Measurements from ENCODE around the gene FNDC8. TPM values are rescaled to one million over a fixed set of nuclear protein-coding genes. Genes with fewer than 3 reads are reported as not detected.

FNDC8 gene
- total and polyA plus RNA-seq, 2 donors from 2014 or later: not detected

- H3K9me3 ChIP-seq (ENCODE audit: control insufficient read depth in 2 of 3, insufficient read depth in 1 of 3, low read length in 3 of 3): no peaks in the 10 kb centered on the region
- H3K27ac ChIP-seq (ENCODE audit: low read depth in 2 of 2, low read length in 2 of 2): no peak overlapping the region
- TF ChIP-seq, protein P1, sequence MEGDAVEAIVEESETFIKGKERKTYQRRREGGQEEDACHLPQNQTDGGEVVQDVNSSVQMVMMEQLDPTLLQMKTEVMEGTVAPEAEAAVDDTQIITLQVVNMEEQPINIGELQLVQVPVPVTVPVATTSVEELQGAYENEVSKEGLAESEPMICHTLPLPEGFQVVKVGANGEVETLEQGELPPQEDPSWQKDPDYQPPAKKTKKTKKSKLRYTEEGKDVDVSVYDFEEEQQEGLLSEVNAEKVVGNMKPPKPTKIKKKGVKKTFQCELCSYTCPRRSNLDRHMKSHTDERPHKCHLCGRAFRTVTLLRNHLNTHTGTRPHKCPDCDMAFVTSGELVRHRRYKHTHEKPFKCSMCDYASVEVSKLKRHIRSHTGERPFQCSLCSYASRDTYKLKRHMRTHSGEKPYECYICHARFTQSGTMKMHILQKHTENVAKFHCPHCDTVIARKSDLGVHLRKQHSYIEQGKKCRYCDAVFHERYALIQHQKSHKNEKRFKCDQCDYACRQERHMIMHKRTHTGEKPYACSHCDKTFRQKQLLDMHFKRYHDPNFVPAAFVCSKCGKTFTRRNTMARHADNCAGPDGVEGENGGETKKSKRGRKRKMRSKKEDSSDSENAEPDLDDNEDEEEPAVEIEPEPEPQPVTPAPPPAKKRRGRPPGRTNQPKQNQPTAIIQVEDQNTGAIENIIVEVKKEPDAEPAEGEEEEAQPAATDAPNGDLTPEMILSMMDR (IDR thresholded peaks at IDR 0.05; ENCODE audit: borderline replicate concordance, extremely low read depth, insufficient read depth): no peak
- DNase-seq: no peak
- intact Hi-C loops (cut with DNase I): loop anchor here (10.0 kb wide), 1 partner anchor 705 kb away; no protein-coding TSS in a partner anchor
- peaks cover 0 to 8% (median 2%) of the 10 kb centered on the region in 3 donors for H3K4me1 ChIP-seq (ENCODE audit: control insufficient read depth in 2 of 3, insufficient read depth in 2 of 3, low read depth in 1 of 3, low read length in 3 of 3)
- H3K27me3 ChIP-seq (ENCODE audit: control insufficient read depth, insufficient read depth, low read length): no peaks in the 10 kb centered on the region
- FAIRE-seq: no peak
- peaks cover 0 to 22% (median 11%) of the 10 kb centered on the region in 3 donors for H3K36me3 ChIP-seq (ENCODE audit: control insufficient read depth in 2 of 3, insufficient read depth in 3 of 3, low read length in 3 of 3)
- no peak overlapping the region for H3K4me3 ChIP-seq (ENCODE audit: low read length in 3 of 3)
- no peak overlapping the region for H3K9ac ChIP-seq (ENCODE audit: low read length in 3 of 3)
These were observed 7.9 kb downstream of the FNDC8 start for GRCh38 chr17:35129154-35129972.

GRCh38 chr17:35129973-35130351 is 8.5 kb downstream of the FNDC8 start:
- no peak overlapping the region for H3K9ac ChIP-seq (ENCODE audit: low read length in 3 of 3)
- peaks cover 1 to 22% (median 13%) of the 10 kb centered on the region in 3 donors for H3K36me3 ChIP-seq (ENCODE audit: control insufficient read depth in 2 of 3, insufficient read depth in 3 of 3, low read length in 3 of 3)
- TF ChIP-seq, protein P1 (IDR thresholded peaks at IDR 0.05; ENCODE audit: borderline replicate concordance, extremely low read depth, insufficient read depth): no peak
- FAIRE-seq: no peak
- peaks cover 0 to 8% (median 2%) of the 10 kb centered on the region in 3 donors for H3K4me1 ChIP-seq (ENCODE audit: control insufficient read depth in 2 of 3, insufficient read depth in 2 of 3, low read depth in 1 of 3, low read length in 3 of 3)
- intact Hi-C loops (cut with DNase I): loop anchor here (10.0 kb wide), 1 partner anchor 705 kb away; no protein-coding TSS in a partner anchor
- no peak overlapping the region for H3K4me3 ChIP-seq (ENCODE audit: low read length in 3 of 3)
- no peaks in the 10 kb centered on the region for H3K27me3 ChIP-seq (ENCODE audit: control insufficient read depth, insufficient read depth, low read length)
- DNase-seq: no peak
- no peaks in the 10 kb centered on the region for H3K9me3 ChIP-seq (ENCODE audit: control insufficient read depth in 2 of 3, insufficient read depth in 1 of 3, low read length in 3 of 3)
- H3K27ac ChIP-seq (ENCODE audit: low read depth in 2 of 2, low read length in 2 of 2): no peak overlapping the region

DNA sequence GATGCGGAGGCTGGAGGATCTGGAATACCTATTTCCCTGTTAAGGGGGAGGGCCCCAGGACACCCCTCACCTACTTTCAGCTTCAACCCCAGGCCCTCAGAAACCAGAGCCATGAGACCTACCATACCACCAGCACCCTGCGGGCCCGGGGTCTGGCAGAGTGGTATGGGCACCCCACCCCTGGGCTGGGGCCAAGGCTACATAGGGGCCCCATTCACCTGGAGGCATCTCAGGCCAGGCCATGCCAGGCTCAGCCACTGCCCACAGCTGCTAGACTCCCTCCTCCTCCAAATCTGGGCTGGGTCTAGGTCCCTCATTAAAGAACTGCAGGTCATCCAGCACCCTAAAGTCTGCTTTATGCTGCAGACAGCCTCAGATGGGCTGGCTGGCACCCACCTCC is 9.0 kb downstream of the FNDC8 start:
- H3K9me3 ChIP-seq (ENCODE audit: control insufficient read depth in 2 of 3, insufficient read depth in 1 of 3, low read length in 3 of 3): no peaks in the 10 kb centered on the region
- H3K36me3 ChIP-seq (ENCODE audit: control insufficient read depth in 2 of 3, insufficient read depth in 3 of 3, low read length in 3 of 3): peaks cover 3 to 26% (median 16%) of the 10 kb centered on the region in 3 donors
- no peaks in the 10 kb centered on the region for H3K27me3 ChIP-seq (ENCODE audit: control insufficient read depth, insufficient read depth, low read length)
- H3K4me1 ChIP-seq (ENCODE audit: control insufficient read depth in 2 of 3, insufficient read depth in 2 of 3, low read depth in 1 of 3, low read length in 3 of 3): peaks cover 0 to 8% (median 2%) of the 10 kb centered on the region in 3 donors
- DNase-seq (no peak), FAIRE-seq (no peak)
- H3K27ac ChIP-seq (ENCODE audit: low read depth in 2 of 2, low read length in 2 of 2): no peak overlapping the region
- TF ChIP-seq, protein P1 (IDR thresholded peaks at IDR 0.05; ENCODE audit: borderline replicate concordance, extremely low read depth, insufficient read depth): no peak
- intact Hi-C loops (cut with DNase I): no loop called here
- no peak overlapping the region for H3K4me3 ChIP-seq (ENCODE audit: low read length in 3 of 3)
- H3K9ac ChIP-seq (ENCODE audit: low read length in 3 of 3): no peak overlapping the region

Measured in kidney (tissue), 14 donors.